GM21423 (cell line): ENCODE data around the gene TNS1.

ENCODE experiments used
- ATAC-seq: cut with Tn5 transposase; IDR thresholded peaks from one replicate; pipeline ENCODE4 v1.9.1; 2021; ENCODE audit warnings: mild to moderate bottlenecking, moderate library complexity; ENCODE audit not compliant: unreplicated experiment

TNS1 gene

DNA sequence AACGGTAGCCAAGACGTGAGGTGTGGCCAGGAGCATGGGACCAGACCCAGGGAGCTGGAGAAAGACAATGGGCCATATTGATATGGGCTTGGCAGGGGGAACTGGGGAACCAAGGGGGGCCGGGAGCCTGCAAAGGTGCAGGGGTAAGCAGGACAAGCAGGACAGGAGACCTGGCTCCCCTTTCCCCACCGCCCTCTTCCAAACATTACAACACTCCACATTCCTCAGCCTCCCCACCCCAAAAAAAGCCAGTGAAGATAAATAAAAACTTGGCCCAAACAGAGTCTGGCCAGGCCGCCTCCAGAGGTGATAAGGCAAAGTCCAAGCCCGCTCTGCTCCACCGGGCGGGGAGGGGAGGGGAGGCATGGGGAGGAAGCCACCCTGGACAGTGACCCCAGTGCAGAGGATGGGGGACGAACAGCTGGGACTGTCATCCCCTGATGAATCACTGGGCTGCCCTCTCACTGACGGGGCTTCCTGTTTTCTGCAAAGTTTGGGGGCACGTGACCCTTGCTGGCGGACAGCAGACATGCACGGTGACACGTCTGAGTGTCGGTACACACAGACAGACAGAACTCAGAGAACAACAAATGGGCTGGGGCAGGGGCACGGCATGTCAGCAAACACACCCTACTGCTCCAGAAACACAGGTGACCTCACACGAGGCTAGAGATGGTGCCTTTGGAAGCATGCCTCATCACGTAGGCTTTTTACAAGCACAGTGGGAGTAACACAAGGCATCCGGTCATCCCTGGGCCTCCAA lies 100.2 kb downstream of the TNS1 start:
- ATAC-seq, result no peak

DNA sequence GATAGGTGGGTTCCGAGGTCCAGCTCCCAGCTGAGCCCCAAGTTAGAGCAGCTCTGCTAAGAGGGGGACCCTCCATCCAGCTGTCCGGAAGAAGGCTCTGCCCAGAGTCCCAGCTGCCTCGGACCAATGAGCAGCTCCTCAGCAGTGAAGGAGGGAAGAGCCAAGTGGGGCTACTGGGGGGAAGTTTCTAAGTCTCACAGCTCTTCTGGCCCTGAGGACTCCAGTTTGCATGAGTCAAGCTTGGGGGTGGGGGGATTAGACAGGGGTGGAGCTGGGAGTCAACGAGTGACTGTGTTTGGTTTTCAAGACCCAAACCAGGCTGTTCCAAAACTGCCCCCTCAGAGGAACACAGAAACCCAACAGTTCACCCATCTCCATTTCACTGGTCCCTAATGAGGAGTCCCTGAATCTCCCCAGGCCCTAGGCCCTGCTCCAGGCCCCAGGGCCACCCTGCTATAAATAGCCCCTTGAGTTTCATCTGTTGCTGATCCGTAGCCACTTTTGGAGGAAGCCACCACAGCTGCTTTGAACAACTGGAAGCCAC lies 100.9 kb downstream of the TNS1 start:
- no peak for ATAC-seq

DNA sequence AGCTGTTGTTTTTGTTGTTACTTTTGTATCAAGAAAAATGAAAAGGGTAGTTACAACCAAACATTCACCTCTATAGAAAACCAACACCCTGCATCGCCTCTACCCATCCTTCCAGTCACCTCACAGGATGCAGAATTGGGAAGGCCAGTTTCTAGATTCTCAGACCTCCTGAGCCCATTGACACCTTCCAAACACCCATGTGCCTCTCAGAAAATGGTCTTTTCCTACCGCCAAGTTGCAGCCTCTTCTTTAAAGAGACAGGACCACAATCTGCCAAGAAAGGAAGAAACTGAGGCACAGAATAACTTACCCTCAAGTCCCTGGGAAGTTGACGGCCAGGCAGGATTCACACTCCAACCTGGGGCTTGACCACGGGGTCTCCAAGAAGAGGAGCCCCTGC lies 101.4 kb downstream of the TNS1 start:
- no peak for ATAC-seq

DNA sequence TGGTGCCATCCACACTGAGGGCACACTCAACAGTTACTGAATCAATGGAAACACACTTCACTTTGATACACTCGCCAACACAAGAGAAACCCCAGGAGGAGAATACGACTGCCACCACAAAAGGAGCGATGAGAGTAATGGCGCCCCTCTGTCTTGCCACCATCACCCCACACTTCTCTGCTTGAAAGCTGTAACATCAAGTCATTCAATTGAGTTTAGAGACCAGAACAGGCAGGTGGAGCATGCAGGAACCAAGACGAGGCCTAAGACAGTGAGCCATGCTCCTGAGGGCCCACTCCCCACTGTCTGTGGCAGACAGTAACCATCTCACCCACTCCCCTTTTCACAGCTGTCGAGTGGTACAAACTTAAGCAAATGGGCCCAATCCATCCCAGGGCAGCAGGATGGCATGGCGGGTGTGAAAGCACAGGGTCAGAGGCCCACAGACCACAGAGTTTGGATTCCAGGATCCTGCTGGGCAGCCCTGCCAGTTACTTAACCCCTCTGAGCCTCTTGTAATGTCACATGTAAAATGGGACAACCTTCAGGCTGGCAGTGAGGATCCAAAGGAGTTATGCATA lies 101.9 kb downstream of the TNS1 start:
- no peak for ATAC-seq

DNA sequence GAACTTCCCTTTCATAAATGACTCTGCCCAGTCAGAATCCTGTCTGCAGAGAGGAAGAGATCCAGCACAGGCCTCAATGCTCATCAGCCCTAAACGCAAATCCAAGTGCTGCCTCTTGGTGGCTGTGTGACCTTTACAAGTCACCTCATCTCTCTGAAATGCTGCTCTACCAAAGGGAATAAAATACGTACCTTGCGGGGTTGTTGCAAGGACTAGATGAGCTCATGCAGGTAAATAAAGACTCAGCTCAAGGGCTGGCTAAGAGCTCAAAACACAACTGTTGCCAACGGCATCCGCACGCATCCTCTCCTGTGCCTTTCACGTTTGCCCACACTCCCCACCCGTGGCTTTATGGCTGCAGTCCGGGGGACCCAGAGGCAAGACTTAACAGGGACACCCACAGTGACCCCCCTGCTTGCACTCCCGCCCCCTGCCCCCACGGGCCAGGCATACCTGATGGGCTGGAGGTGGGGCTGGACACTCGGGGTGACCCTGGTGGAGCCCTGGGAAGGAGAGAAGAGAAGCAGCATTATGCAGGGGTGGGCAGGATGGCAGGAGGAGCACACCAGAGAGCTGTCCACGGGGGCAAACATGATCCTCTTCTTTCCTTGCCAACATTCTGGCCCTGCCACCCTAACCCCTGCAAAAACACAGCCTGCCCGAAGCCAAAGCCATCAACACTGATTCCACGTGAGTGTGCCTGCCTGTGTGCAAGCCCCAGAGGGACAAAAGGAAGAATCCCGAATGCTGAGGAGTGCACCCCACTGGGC lies 102.6 kb downstream of the TNS1 start:
- ATAC-seq, result no peak

DNA sequence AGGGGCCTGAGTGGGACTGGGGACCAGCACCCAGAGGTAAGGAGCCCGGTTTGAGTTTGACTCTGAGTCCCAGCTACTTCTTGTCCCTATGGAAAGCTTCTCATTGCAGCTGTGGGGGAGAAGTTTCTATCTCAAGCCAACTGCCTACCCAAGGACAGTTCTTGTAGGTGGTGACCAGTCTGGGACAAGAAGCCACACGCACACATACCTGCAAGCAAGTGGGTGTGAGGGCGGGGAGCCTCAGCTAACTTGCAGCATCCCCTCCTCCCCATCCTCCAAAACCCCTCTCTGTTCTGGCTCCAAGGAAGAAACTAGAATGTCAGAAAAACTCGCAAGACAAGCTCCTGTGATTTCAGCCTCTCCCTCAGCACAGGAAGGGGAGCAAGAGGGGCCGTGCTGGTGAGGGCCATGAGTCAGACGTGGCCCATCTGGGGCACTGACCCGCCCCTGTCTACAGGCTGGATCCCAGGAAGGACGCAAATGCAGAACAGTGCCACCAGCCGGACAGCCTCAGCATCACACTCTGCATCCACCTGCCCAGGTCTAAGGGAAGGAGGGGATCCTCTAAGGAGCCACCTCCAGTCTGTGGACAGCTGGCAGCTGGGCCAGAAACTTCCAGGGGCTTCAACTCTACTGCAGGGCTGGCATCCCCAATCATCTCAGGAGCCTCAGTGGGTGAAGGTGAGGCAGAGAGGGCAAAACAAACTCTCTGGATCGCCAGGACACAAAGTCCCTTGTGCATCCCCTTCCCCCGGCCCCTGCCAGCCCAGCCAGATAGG lies 103.4 kb downstream of the TNS1 start:
- ATAC-seq, result no peak

DNA sequence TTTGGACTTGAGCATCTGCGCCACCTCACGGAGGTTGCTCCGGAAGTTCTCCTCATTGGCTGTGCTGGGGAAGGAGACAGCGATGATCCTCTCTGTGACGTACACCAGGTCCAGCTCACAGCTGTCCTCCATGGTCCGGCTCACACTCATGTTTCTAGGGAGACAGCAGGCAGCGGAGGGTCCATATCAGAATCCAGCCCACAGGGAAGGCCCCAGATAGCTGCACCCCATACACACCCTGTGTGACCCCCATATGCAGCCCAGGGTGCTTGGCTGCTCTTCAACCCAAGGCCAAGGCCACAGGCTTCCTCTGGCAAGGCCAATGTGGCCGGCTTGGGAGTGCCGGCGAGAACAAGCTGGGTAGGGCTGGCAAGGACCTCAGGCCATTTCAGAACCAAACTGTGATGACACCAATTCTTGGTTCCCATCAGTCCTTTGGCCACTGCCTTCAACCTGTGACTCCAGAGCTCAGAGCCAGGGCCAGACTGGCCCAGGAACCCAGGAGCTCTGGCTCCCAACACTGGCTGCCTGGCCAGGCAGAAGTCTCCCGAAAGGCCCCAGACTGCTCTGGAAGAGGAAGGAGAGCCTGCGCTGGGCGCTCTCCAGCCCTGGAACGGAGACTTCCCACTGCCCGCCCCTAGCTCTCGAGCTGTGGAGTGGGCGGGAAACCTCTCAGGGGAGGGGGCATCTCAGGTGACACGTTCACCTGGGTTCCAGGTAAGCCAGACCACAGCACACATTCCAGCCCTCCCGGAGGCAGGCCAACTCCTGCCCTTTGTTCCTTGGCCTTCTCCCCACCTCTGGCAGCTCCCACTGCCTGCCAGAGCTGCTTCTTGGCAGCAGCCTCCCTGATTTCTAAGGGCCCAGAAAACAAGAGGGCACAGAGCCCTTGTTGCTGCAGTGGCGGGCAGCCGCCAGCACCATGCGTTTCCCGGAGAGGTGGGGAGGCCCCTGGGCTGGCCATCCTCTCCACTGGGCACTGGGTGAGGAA lies 104.7 kb downstream of the TNS1 start:
- ATAC-seq, result no peak

DNA sequence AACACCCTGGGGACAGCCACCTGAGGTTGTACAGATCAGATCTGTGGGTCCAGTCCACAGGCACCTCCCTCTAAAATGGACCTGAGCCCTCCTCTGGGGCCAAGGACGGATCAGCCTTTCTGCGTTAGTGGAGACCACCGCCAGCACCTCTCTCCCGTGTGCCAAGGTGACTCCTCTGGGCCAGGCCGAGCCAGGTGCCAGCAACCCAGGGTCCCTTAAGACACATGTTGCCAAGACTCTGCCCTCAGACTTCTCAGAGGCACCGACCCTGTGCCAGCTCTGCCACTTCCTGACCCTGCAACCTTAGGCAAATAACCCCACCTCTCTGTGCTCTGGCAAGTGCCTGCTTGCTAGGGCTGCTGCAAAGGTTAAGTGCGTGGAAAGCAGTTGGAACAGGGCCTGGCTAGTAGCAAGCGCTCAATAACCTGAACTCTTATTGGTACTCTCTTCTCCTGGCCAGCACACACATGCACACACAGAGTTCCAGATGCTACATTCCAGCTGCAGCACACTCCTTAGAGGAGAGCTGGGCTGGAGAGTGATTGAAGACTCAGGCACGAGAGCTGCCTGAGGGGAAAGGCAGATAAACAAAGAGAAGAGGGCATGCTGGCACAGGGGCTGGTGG lies 105.6 kb downstream of the TNS1 start:
- no peak for ATAC-seq

DNA sequence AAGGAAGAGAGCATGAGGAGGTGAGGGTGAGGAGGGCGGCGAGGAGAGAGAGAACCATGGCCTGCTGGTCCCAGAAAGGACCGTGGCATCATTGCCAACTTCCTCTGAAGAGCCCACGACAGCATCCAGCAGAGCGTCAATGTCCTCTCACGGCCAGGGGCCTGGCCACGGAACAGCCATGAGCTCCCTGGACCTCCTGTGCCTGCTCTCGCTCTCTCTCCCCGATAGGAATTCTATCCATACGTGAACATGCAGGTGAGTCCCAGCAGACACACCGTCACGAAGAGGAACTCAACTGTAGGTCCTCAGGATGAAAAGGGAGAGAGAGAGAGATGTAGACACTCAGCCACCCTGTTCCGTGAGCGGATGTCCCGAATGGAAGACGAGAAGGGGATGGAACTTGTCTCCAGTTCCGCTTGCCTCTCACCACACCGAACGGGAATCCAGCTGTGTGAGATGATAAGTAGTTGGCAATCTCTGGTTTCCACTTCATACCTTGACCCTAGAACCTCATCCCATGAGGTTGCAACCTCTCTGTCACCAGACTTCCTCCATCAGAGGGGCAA lies 107.6 kb downstream of the TNS1 start:
- ATAC-seq, result no peak

DNA sequence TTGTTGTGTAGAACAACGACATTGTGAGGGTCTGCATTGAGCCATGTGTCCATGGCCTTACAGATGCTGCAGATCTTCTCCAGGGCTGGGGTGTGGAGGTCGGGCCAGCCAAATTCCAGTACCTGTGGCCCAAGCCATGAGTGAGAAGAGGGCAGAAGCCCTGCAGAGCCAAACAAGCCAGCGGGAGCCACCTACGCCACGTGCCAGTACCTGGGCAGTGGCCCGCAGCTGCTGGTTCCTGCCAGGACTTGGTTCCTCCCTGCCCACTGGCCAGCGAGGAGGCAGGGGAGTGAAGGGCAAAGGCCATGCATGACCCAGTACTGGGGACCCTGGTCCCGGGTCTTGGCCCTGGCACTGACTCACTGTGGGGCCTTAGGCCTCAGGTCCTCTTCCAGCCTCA lies 109.4 kb downstream of the TNS1 start:
- ATAC-seq, result no peak

DNA sequence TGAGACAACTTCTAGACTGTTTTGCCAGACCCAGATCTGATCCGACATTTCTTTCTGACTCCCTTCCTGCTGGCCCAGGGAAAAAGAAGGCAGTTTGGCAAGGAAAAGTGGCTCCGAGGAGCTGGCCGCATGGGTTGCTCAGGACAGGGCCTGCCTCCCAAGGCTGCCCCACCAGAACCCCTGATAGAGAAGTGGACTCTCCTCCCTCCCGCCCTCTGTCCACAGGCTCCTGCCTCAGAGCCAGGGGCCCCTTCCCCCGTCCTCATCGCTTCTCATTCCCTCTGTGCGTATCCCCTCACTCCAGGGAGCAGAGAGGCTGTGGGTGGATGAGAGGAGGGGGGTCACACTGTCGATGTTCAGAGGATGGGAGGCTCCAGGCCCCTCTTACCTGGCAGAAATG lies 110.2 kb downstream of the TNS1 start:
- ATAC-seq, result no peak

DNA sequence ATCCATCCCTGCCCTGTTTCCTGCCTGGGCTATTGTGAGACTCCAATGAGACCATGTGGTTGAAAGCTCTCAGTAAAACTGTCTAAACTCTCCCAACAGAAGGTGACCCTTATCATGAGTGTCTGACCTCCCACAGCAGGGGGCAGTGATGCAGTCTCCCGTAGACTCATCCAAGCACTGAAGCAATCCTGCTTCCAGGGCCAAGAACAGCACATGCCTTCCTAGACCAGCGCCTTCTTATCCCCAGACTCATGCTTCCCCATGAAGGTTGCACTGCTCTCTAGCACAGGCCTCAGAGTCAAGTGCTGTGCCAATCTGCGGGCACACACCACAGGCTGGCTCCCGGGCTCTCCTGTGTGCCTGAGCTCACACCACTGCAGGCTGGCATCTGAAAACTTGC lies 112.3 kb downstream of the TNS1 start:
- ATAC-seq, result no peak

DNA sequence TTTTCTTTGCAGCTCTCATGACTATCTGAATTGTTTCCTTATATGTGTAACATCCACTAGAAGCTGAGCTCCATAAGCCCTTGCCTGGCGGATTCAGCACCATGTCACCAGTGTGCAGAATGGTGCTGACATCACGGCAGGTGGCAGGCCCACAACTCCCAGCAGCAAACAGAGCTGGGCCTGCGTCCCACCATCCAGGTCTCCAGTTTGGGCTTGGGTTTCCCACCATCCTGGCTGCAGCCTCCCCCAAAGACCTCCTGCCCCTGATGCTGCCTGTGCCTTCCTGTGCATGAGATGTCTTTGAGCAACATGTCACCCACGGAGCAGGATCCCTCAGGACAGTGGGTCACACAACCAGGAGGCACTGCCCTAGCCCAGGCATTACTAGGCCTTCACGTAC lies 113.1 kb downstream of the TNS1 start:
- ATAC-seq, result no peak

DNA sequence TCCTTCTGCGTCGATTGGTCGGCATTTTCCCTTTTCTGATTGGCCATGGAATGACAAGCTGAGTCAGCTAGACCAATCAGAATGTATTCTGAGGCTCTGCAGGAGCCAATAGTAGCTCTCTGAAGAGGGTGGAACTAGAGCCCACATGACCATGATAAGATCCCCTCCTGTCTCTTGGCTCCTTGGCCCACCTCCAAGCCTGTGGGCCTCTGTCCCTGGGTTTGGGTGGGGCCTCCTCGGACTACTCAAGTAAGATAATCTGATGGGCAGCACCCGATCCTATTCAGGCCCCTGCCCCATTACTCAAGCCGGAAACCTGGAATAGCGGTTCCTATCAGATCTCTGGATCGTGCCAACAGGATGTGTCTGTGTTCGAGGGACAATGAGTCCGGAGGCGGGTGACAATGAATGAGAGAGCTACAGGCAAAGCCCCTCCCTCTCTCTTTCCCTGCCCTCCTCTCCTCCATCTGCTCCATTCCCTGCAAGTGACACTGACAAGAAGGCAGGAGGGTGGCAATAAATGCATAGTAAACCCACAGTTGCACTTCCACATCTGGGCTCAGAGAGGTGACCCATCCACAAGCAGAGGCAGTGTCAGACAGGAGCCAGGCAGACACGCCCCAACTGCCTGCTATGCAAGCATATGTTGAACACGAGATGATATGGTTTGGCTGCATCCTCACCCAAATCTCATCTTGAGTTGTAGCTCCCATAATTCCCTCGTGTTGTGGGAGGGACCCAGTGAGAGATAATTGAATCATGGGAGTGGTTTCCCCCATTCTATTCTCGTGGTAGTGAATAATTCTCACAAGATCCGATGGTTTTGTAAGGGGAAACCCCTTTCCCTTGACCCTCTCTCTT lies 114.7 kb downstream of the TNS1 start:
- ATAC-seq, result no peak

DNA sequence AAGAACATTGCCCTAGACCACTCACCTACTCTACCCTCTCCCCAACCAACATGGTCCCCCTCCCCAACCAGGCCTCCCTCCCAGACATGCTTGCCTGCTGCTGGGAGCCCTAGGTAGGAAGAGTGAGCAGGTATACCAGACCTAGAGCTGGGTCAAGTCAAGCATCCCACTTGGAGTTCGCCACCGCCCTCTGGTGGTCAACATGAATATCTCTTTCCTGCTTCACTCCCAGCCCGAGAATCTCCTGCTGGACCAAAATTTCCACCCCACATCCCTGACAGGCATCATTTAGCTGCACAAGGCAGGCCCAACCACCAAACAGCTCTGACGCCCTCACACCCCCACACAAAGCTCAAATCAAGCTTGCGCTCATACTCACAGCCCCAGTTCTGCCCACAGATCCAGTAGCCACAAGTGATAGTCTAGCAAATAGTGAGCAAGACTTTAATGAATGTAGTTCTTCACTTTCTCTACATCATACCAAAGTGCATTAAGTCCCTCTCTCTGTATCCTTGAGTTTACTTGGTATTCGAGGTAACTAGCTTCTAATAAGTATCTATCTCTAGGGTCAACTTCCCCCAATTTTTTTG lies 116.0 kb downstream of the TNS1 start:
- no peak for ATAC-seq

DNA sequence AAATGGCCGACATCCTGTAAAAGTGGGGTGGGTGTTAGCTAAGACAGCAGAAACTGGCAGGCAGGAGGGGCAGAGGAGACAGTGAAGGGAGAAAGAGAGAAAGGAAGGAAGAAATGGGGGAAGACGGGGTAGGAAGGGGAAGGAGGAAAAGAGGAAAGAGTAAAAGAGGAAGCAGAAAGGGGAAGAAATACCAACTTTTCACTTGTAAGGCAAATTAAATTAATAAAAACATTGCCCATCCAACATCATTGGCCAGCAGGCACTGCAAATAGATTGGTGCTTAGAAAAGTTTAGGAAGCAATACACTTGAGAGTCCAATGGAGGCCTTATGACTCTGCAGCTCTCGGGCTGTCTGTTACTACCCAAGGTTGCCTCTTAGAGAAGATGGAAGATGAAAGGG lies 116.7 kb downstream of the TNS1 start:
- ATAC-seq, result no peak

DNA sequence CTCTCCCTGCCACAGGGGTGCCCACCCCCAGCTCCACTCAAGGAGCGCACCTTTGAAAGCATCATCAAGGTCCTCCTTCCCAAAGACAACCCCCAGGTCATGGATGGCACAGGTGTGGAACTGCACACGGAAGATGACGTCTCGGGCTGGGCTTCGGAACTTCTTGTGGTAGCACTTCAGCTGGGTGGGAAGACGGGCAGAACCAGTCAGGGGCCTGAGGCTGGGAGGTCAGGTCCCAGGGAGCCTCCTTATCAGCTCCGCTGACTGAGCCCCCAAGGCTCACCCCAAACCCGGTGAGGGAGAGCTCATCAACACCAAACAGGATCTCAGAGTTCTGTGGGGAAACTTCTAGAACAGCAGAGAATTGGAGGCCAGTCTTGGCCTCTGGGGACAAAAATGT lies 117.8 kb downstream of the TNS1 start:
- ATAC-seq, result no peak

DNA sequence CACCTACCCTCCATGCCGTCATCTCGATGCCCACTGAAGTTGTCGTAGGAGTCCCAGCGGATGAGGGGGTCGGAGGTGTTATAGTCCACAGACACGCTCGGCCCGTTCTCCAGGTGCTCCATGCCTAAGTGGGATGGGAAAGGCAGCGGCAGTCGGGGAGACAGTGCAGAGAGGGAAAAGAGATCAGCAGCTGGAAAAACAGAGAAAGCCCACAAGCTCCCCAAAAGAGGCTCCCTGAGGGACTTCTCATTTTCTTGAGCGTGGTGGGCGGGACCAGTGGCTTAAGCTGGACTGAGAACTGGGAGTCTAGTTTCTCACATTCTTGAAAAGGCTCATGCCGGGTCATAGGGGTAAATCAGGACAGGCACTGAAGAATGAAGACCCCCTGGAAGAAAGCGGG lies 121.9 kb downstream of the TNS1 start:
- no peak for ATAC-seq
